ENCODE results near the gene PPIP5K2.
"Not testable (repeated sequence)": the region's sequence is repeated elsewhere in the genome, so short reads cannot be mapped to it uniquely, and the experiment has no call there.

The PPIP5K2 gene

GRCh38 chr5:103208460-103208859 is 88.4 kb downstream of the PPIP5K2 start:
- DNase-seq (ENCODE audit: low spot score) = no peak

GRCh38 chr5:103209065-103209464 is 89.0 kb downstream of the PPIP5K2 start:
- DNase-seq (ENCODE audit: low spot score) = no peak

DNA sequence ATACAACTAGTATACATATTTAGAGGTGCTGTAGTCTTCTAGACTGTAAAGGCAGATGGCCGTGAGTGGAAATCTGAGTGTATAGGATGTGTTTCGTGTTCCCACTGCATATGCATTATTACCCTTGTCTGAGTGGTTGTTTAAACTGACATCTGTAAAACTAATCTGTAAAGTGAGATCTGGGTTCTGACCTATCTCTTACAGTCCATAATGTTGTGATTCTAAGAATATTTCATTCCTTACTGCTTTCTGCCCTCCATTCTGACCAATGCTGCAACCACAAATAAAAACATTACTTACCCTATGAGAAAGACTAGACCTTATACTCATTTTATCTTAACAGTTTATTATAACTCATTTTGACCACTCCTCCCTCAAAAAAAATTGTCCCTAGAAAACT is 90.9 kb downstream of the PPIP5K2 start:
- DNase-seq (ENCODE audit: low spot score) = no peak

- no peak for DNase-seq (ENCODE audit: low spot score)
These were observed 91.8 kb downstream of the PPIP5K2 start for GRCh38 chr5:103211576-103212561.

DNA sequence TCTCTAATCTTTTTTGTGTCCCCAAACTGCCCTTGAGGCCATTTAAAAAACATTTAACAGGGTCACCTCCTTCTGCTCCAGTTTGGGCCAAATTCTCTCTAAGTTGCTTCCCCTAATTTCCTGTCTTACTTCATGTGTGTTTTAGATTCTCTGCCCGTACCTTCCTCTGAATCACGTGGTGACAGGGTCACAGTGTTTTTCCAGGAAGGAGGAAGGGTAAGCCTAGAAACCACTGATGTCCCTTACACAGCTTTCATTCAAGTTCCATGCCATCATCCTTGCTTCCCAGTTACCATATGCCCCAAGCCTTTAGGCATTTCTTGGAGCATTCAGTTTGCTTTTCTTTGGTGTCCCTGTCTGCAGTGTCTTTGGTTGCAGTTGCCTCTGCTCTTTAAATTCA is 96.0 kb downstream of the PPIP5K2 start:
- DNase-seq (ENCODE audit: low spot score) = no peak

GRCh38 chr5:103216697-103217096 is 96.6 kb downstream of the PPIP5K2 start:
- no peak for DNase-seq (ENCODE audit: low spot score)

DNA sequence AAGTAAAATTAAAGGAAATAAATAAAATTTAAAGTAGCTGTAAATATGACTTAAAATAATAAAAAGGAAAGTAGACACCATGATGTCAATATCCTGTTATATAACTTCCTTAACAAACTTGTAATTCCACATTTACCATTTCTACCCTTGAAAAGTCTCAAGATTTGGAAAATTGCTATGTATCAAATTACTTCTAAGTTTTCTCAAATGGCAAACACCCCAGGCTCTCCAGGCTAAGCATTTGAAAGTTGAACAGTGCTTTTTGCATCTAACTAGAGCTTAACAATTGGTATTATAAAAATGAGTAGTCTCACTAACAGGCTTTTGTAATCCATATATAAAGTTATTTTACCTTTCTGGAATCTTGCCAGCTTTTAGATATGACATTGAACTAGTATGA is 97.0 kb downstream of the PPIP5K2 start:
- no peak for DNase-seq (ENCODE audit: low spot score)

- no peak for DNase-seq (ENCODE audit: low spot score)
These were observed 98.1 kb downstream of the PPIP5K2 start for GRCh38 chr5:103218164-103218563.

GRCh38 chr5:103219074-103219473 is 99.0 kb downstream of the PPIP5K2 start:
- DNase-seq (ENCODE audit: low spot score) = not testable (repeated sequence)

DNA sequence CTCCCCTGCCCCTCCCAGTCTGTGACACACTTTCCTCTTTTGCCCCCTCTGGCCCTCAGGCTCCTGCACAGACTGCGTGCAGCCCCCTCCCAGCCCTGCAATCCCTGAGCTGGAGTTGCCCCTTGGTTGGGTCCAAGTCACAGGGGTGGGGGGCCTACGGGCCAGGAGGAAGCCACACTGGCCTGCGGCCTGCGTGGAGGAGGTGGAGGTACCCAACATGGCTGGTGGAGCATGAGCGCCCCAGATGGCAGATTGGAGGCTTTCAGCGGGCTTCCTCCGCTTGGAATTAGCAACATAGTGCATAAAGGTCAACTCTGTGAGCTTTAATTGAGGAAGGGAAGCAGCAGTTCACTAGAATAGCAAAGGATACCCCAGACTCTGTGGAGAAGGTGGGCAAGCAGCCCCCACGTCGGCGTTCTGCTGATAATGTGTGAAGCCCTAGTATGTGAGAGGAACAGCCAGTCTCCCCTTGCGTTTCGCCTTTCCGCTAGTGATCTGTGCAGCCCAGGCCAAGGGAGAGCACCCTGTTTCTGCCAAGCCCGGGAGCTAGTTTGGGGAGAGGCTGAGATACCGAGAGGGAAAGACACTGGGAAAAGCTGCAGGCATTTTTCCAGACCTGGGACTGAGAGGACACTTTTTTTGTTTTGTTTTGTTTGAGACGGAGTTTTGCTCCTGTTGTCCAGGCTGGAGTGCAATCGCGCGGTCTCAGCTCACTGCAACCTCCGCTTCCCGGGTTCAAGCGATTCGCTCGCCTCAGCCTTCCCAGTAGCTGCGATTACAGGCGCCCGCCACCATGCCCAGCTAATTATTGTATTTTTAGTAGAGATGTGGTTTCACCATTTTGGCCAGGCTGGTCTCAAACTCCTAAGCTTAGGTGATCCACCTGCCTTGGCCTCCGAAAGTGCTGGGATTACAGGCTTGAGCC is 103.2 kb downstream of the PPIP5K2 start:
- no peak for DNase-seq (ENCODE audit: low spot score)

- DNase-seq (ENCODE audit: low spot score) = no peak
These were observed 104.2 kb downstream of the PPIP5K2 start for GRCh38 chr5:103224118-103224893.

DNA sequence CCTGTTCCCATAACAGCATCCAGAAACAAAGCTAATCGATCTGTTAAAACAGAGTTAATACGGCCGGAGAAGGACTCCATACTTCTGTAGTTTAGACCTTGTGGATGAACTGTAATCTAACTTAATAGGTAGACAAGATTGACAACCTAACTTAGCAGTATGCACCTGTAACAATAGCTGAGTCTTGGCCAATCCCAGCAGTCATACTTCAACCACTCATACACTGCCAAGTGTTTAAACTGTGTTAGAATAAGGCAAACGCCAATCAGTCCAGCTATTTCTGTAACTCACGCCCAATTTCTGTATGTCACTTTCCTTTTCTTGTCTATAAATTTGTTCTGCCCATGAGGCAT is 104.8 kb downstream of the PPIP5K2 start:
- no peak for DNase-seq (ENCODE audit: low spot score)

- no peak for DNase-seq (ENCODE audit: low spot score)
These were observed 108.0 kb downstream of the PPIP5K2 start for GRCh38 chr5:103228061-103228460.

DNA sequence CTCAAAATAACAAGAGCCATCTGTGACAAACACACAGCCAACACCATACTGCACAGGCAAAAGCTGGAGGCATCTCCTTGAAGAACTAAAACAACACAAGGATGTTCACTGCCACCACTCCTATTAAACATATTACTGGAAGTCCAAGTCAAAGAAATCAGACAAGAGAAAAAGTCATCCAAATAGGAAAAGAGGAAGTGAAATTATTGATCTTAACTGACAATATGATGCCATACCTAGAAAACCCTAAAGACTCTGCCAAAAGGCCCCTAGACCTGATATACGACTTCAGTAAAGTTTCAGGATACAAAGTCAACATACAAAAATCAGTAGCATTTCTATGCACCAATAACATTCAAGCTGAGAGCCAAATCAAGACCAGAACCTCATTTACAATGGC is 108.5 kb downstream of the PPIP5K2 start:
- no peak for DNase-seq (ENCODE audit: low spot score)

- DNase-seq (ENCODE audit: low spot score) = no peak
These were observed 112.4 kb downstream of the PPIP5K2 start for GRCh38 chr5:103232393-103232999.

DNA sequence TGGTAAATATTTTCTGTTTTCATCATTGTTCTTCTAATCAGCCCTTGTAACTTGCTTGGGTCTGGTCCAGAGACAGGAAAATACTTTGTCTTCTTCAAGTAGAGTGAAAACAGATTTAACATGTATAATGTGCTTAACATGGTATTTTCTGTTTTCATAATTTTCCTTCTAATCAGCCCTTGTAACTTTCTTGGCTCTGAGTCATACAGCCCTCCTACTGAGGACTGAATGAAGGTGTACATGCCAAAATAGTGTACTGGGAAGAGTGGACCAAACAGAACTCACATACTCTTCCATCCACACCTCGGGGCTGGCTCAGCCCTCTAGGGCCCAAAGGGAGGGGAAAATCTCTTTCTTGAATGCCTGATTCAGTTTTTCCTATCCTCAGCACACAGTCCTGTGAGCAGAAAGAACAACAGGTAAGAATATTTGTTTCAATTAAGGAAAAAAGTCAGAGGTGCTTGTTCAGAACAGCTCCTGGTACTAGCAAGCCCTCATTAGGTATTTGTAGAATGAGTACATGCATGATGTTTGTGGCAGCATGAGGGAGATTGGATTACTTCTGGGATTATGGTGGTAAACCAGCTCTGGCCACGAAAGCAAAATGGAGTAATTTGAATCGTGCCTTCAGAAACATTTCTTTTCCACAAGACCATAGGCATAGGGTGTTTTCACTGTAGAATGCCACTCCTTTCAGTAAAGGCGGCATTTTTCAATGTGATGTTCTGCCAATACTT is 114.3 kb downstream of the PPIP5K2 start:
- no peak for DNase-seq (ENCODE audit: low spot score)

- no peak for DNase-seq (ENCODE audit: low spot score)
These were observed 115.8 kb downstream of the PPIP5K2 start for GRCh38 chr5:103235891-103236290.

DNA sequence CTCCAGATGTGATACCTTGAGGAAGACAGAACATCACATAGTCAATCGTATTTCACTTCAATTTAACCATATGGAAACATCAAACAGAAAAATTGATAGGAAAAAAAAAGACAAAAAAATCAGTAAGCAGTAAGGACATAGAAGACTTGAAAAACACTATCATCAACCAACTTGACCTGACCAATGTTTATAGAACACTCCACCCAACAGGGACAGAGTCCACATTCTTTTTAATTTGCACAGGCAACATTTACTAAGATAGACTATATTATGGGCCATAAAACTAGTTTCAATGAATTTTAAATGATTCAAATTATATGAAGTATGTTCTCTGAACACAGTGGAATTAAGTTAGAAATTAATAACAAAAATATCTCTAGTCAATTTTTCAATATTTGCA is 117.7 kb downstream of the PPIP5K2 start:
- DNase-seq (ENCODE audit: low spot score) = no peak

- DNase-seq (ENCODE audit: low spot score) = no peak
These were observed 123.6 kb downstream of the PPIP5K2 start for GRCh38 chr5:103243665-103244064.

DNA sequence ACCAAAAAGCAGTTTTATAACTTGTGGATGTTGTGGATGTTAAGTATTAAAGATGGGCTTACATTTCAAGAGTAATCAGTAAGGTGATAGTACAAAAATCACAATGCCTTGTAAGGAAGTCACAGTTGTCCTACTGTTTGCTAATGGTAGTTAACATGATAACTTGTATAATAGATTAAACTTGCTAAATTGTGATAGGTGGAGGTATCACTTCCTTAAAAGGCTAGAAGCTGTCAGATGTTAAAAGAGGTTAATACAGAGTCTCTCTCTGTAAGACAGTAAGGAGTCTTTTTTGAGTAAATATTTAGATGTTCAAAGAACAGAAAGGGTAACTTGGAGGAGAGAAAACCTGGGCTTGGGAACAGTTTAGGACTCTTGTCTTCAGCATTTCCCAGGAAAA is 124.3 kb downstream of the PPIP5K2 start:
- DNase-seq (ENCODE audit: low spot score) = no peak

GRCh38 chr5:103245761-103246160 is 125.7 kb downstream of the PPIP5K2 start:
- DNase-seq (ENCODE audit: low spot score) = no peak
